OCI-LY1 (cell line): ENCODE results near the gene RAI1.

Experiments
- H2AFZ ChIP-seq: fragments of 200-600 bp; sonication (generic), shearing (Covaris generic); 2 replicates; pipeline ENCODE4 v1.6.0; 2014; ENCODE audit warnings: antibody characterized with exemption, mild to moderate bottlenecking, low read length
- H3F3A ChIP-seq: fragments of 200-600 bp; sonication (generic), shearing (Covaris generic); 2 replicates; pipeline ENCODE4 v1.6.0; 2014; ENCODE audit warnings: mild to moderate bottlenecking, antibody characterized with exemption, low read length, moderate library complexity; ENCODE audit not compliant: insufficient read depth
- H3K27ac ChIP-seq: fragments of 200-600 bp; sonication (generic); 2 replicates; pipeline ENCODE4 v1.5.1; 2014; ENCODE audit warnings: low read length, mixed run types, mild to moderate bottlenecking, low read depth; ENCODE audit not compliant: poor library complexity, severe bottlenecking
- H3K27me3 ChIP-seq: fragments of 200-600 bp; sonication (generic); 2 replicates; pipeline ENCODE4 v1.6.0; 2014; ENCODE audit warnings: antibody characterized with exemption, mild to moderate bottlenecking, low read length, moderate library complexity; ENCODE audit not compliant: insufficient read depth
- H3K36me3 ChIP-seq: fragments of 200-600 bp; sonication (generic); 2 replicates; pipeline ENCODE4 v1.6.1; 2014; ENCODE audit warnings: mild to moderate bottlenecking, antibody characterized with exemption, low read length, moderate library complexity, mixed read lengths; ENCODE audit not compliant: insufficient read depth
- H3K4me1 ChIP-seq: fragments of 200-600 bp; sonication (generic); 2 replicates; pipeline ENCODE4 v1.5.1; 2014; ENCODE audit warnings: mild to moderate bottlenecking, low read length, moderate library complexity; ENCODE audit not compliant: insufficient read depth, severe bottlenecking
- H3K4me2 ChIP-seq: fragments of 200-600 bp; sonication (generic), shearing (Covaris generic); 2 replicates; pipeline ENCODE4 v1.6.1; 2014; ENCODE audit warnings: low read length
- H3K4me3 ChIP-seq: fragments of 200-600 bp; sonication (generic); 2 replicates; pipeline ENCODE4 v1.5.1; 2014; ENCODE audit warnings: low read length, low read depth, mild to moderate bottlenecking, mixed read lengths; ENCODE audit not compliant: poor library complexity, severe bottlenecking
- H3K79me2 ChIP-seq: fragments of 200-600 bp; shearing (Covaris generic); 2 replicates; pipeline ENCODE4 v1.6.1; 2016; ENCODE audit warnings: mixed run types, low read length, mixed read lengths; ENCODE audit not compliant: insufficient read depth
- H3K9ac ChIP-seq: fragments of 200-600 bp; sonication (generic), shearing (Covaris generic); 2 replicates; pipeline ENCODE4 v1.6.1; 2014; ENCODE audit warnings: mild to moderate bottlenecking, low read length, mixed read lengths
- H3K9me2 ChIP-seq: fragments of 200-600 bp; sonication (generic), shearing (Covaris generic); 2 replicates; pipeline ENCODE4 v1.6.1; 2014; ENCODE audit warnings: low read depth, mild to moderate bottlenecking, low read length, mixed read lengths
- H3K9me3 ChIP-seq: fragments of 200-600 bp; shearing (Covaris generic); 2 replicates; pipeline ENCODE4 v1.6.1; 2014; ENCODE audit warnings: low read length, mixed read lengths
- H4K20me1 ChIP-seq: fragments of 200-600 bp; sonication (generic), shearing (Covaris generic); 2 replicates; pipeline ENCODE4 v1.6.0; 2016; ENCODE audit warnings: mild to moderate bottlenecking, low read length; ENCODE audit not compliant: insufficient read depth
- EZH2 ChIP-seq: fragments of 200-600 bp; sonication (generic), shearing (Covaris generic); IDR thresholded peaks from 2 replicates; pipeline ENCODE4 v1.8.0; 2017; ENCODE audit warnings: borderline replicate concordance, mixed run types, mild to moderate bottlenecking, antibody characterized with exemption, low read length, moderate library complexity, mixed read lengths
- TF ChIP-seq, protein P1 (sequence below): fragments of 200-600 bp; sonication (generic), shearing (Covaris generic); IDR thresholded peaks from 2 replicates; pipeline ENCODE4 v1.5.1; 2017; ENCODE audit warnings: mild to moderate bottlenecking, antibody characterized with exemption, low read length, moderate library complexity, mixed read lengths

Gene RAI1

DNA sequence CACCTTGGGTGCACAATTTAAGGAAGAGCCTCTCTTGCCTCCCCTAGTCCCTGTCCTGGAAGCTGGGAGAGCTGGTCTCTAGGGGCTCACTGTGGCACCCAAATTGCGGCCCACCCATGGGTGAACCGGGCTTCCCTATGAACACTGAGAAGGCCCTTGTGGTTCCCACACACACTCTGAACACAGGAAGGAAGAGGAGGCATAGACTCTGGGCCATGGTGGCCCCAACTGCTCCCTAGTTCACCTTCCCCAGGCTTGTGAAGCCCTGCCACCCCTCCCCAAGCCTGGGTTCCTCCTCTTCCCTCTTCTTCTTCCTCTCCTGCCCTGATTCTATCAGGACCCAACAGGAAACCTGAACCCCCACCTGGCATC lies 145.1 kb downstream of the RAI1 start:
- no peak for TF ChIP-seq EZH2
- TF ChIP-seq, protein P1, sequence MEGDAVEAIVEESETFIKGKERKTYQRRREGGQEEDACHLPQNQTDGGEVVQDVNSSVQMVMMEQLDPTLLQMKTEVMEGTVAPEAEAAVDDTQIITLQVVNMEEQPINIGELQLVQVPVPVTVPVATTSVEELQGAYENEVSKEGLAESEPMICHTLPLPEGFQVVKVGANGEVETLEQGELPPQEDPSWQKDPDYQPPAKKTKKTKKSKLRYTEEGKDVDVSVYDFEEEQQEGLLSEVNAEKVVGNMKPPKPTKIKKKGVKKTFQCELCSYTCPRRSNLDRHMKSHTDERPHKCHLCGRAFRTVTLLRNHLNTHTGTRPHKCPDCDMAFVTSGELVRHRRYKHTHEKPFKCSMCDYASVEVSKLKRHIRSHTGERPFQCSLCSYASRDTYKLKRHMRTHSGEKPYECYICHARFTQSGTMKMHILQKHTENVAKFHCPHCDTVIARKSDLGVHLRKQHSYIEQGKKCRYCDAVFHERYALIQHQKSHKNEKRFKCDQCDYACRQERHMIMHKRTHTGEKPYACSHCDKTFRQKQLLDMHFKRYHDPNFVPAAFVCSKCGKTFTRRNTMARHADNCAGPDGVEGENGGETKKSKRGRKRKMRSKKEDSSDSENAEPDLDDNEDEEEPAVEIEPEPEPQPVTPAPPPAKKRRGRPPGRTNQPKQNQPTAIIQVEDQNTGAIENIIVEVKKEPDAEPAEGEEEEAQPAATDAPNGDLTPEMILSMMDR = no peak
- H3K4me1 ChIP-seq = peaks cover 90% of the 10 kb centered on the region
- peaks cover 13% of the 10 kb centered on the region; the same call in 1 of the 2 replicates for H3K36me3 ChIP-seq
- H4K20me1 ChIP-seq = no peaks in the 10 kb centered on the region
- no peaks in the 10 kb centered on the region for H3K27me3 ChIP-seq
- peaks cover 8% of the 10 kb centered on the region; the same call in 1 of the 2 replicates for H3K79me2 ChIP-seq
- no peak overlapping the region; the same call in 1 of the 2 replicates for H3K9ac ChIP-seq
- H3K4me3 ChIP-seq = no peak overlapping the region
- no peak overlapping the region for H2AFZ ChIP-seq
- H3K9me3 ChIP-seq = no peaks in the 10 kb centered on the region
- H3K4me2 ChIP-seq = no peak overlapping the region; the same call in 1 of the 2 replicates
- peak overlapping the region; percentile 98 for H3K27ac ChIP-seq
- H3K9me2 ChIP-seq = no peaks in the 10 kb centered on the region
- no peaks in the 10 kb centered on the region for H3F3A ChIP-seq

DNA sequence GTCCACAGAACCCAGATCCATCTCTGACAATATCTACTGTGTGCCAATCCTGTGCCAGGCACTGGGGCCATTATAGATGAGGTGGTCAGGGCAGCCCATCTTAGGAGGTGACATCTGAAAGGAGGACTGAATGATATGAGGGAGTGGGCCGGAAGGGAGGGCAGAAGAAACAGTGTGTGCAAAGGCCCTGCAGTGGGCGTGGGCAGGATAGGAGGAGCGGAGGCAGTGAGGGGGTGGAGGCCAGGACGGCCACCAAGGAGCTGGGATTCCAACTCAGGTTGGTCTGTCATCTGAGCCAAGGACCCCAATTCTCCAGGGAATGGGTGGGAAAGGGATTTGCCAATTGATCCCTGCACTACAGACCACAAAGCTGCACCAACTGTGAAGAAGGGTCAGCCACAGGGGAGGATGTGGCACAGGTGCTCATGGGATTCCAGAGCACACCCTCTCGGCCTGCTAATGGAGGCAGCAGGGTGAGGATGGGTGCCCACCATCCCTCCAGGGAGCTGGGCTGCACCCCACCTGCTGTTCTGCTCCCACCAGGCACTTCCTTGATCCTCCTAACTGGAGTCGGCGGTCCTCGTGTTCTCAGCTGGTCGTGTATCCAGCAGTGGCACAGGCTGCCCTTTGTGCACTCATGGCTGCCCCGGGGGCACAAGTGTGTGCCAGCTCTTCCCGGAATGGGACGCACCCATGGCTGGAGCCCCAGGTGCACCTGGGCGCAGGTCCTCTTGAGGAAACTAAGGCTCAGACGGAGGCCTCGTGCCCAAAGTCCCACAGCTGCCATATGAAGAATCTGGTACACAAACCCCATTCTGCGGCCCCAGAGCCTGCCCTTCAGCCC lies 145.9 kb downstream of the RAI1 start:
- peaks cover 13% of the 10 kb centered on the region; the same call in 1 of the 2 replicates for H3K36me3 ChIP-seq
- H3F3A ChIP-seq = no peaks in the 10 kb centered on the region
- peak overlapping the region; percentile 98 for H3K27ac ChIP-seq
- peaks cover 82% of the 10 kb centered on the region for H3K4me1 ChIP-seq
- H3K79me2 ChIP-seq = peaks cover 8% of the 10 kb centered on the region; the same call in 1 of the 2 replicates
- H3K27me3 ChIP-seq = no peaks in the 10 kb centered on the region
- no peak overlapping the region; the same call in 1 of the 2 replicates for H3K4me2 ChIP-seq
- H3K9me3 ChIP-seq = no peaks in the 10 kb centered on the region
- H3K9ac ChIP-seq = no peak overlapping the region; the same call in 1 of the 2 replicates
- TF ChIP-seq, protein P1 = no peak
- TF ChIP-seq EZH2 = no peak
- H2AFZ ChIP-seq = no peak overlapping the region
- no peak overlapping the region for H3K4me3 ChIP-seq
- H4K20me1 ChIP-seq = no peaks in the 10 kb centered on the region
- no peaks in the 10 kb centered on the region for H3K9me2 ChIP-seq

DNA sequence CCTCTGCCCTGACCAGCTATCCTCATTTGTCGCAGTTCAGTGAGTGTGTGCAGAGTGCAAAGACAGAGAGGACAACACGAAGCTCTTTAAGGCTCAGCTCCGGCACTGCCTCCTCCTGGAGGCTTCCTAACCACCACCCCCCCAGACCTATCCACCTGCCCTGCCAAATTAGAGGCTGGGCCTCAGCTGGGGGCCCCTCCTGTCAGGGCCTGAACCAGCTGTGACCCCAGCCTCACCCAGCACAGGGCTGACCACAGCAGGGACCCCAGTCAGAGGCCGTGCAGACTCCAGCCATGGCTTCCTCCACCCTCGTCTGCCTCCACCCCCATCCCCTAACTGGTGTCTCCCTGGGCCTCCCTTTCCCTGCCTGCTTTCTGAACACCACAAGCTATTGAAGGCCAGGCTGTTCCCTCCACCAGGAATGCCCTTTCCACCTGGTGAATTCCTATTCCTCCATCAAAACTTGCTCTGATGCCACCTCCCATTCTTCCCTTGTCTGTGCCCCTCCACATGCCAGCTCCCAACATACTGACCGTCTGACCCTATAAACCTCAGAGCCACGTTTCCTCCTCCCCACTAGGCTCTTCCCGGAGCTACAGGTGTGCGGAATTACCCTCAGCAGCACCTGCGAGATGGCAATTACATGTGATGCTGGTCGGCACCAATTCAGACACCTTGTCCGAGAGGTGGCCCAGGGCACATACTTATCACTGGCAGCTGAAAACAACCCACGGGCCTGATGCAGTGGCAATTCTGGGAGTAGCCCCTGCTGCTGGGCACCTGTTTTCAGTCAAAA lies 146.8 kb downstream of the RAI1 start:
- Histone ChIP-seq H3K36me3 (peaks cover 13% of the 10 kb centered on the region; the same call in 1 of the 2 replicates), H3K79me2 (peaks cover 4% of the 10 kb centered on the region; the same call in 1 of the 2 replicates), H3K9ac (no peak overlapping the region), H3K4me2 (no peak overlapping the region; the same call in 1 of the 2 replicates), H3K9me3 (no peaks in the 10 kb centered on the region), H3F3A (no peaks in the 10 kb centered on the region), H4K20me1 (no peaks in the 10 kb centered on the region), H2AFZ (no peak overlapping the region), H3K4me3 (no peak overlapping the region), H3K27me3 (no peaks in the 10 kb centered on the region), H3K9me2 (no peaks in the 10 kb centered on the region), H3K27ac (peak overlapping the region; percentile 98), H3K4me1 (peaks cover 73% of the 10 kb centered on the region)
- TF ChIP-seq EZH2 = no peak
- TF ChIP-seq, protein P1 = peak; percentile 13; the same call in 1 of the 2 replicates
